RKO (cell line): ENCODE results near the gene LGALSL.
"Not testable (repeated sequence)": the region's sequence is repeated elsewhere in the genome, so short reads cannot be mapped to it uniquely, and the experiment has no call there.

Experiments
- DNase-seq: peaks from one replicate; pipeline ENCODE4 v3.0.0-alpha.2; 2016; ENCODE audit warnings: low spot score

LGALSL gene

GRCh38 chr2:64442801-64443429 is 11.0 kb upstream of the LGALSL start:
- DNase-seq, result no peak

GRCh38 chr2:64445970-64446369 is 8.0 kb upstream of the LGALSL start:
- not testable (repeated sequence) for DNase-seq

GRCh38 chr2:64447317-64448040 is 6.5 kb upstream of the LGALSL start:
- DNase-seq, result no peak

- no peak for DNase-seq
Observed at GRCh38 chr2:64448041-64448426, 5.9 kb upstream of the LGALSL start.

- no peak for DNase-seq
Observed at GRCh38 chr2:64451051-64451450, 2.9 kb upstream of the LGALSL start.

GRCh38 chr2:64454386-64455332 is 697 bp downstream of the LGALSL start:
- DNase-seq, result peak; percentile 70

GRCh38 chr2:64455545-64455944 is 1.6 kb downstream of the LGALSL start:
- peak; percentile 32 for DNase-seq

GRCh38 chr2:64456293-64456692 is 2.3 kb downstream of the LGALSL start:
- DNase-seq, result no peak

GRCh38 chr2:64457524-64457923 is 3.6 kb downstream of the LGALSL start:
- no peak for DNase-seq

- no peak for DNase-seq
Observed at GRCh38 chr2:64459575-64459974, 5.6 kb downstream of the LGALSL start.

GRCh38 chr2:64460330-64460729 is 6.4 kb downstream of the LGALSL start:
- no peak for DNase-seq

GRCh38 chr2:64461271-64462058 is 7.5 kb downstream of the LGALSL start:
- no peak for DNase-seq

- DNase-seq, result no peak
Observed at GRCh38 chr2:64462171-64462570, 8.2 kb downstream of the LGALSL start.

GRCh38 chr2:64462940-64463700 is 9.2 kb downstream of the LGALSL start:
- no peak for DNase-seq

- DNase-seq, result peak; percentile 3
Observed at GRCh38 chr2:64463781-64464180, 9.8 kb downstream of the LGALSL start.

GRCh38 chr2:64466478-64467085 is 12.6 kb downstream of the LGALSL start:
- no peak for DNase-seq

- DNase-seq, result no peak
Observed at GRCh38 chr2:64467096-64467843, 13.3 kb downstream of the LGALSL start.

- no peak for DNase-seq
Observed at GRCh38 chr2:64469261-64469660, 15.3 kb downstream of the LGALSL start.

GRCh38 chr2:64470071-64470470 is 16.1 kb downstream of the LGALSL start:
- DNase-seq, result no peak

GRCh38 chr2:64470766-64471295 is 16.9 kb downstream of the LGALSL start:
- DNase-seq, result no peak
